Activated CD4-positive, alpha-beta T cell treated with anti-CD3 and anti-CD28 coated beads for 36 hours (primary cell): ENCODE measurements around the gene ZCCHC2. TPM values are rescaled to one million over a fixed set of nuclear protein-coding genes. Genes with fewer than 3 reads are reported as not detected.

Source experiments
- ATAC-seq: fragments of 200-7000 bp; cut with Tn5 transposase; one replicate; pipeline ENCODE4 v1.10.0; 2021; ENCODE audit warnings: mild to moderate bottlenecking, moderate library complexity
- CTCF ChIA-PET: fragments of 350-600 bp; sonication (Branson Sonifier 250); formaldehyde crosslinking; loops from one replicate; lab custom pipeline; 2021; ENCODE audit warnings: antibody characterized with exemption; lab: Charles Lee
- POLR2A ChIA-PET: fragments of 350-600 bp; sonication (Branson Sonifier 250); formaldehyde crosslinking; loops from one replicate; lab custom pipeline; 2021; ENCODE audit warnings: antibody characterized with exemption, inconsistent platforms; lab: Charles Lee
- DNase-seq: peaks from one replicate; pipeline ENCODE4 v3.0.0-alpha.2; 2020
- H3K27ac Mint-ChIP-seq: one replicate; pipeline ENCODE4 v1.8.0; 2021; ENCODE audit warnings: mixed read lengths
- H3K27me3 Mint-ChIP-seq: one replicate; pipeline ENCODE4 v1.8.0; 2021; ENCODE audit warnings: mixed read lengths
- H3K36me3 Mint-ChIP-seq: one replicate; pipeline ENCODE4 v1.8.0; 2021; ENCODE audit warnings: low read depth, mixed read lengths
- H3K4me1 Mint-ChIP-seq: one replicate; pipeline ENCODE4 v1.8.0; 2021; ENCODE audit warnings: mixed read lengths
- H3K4me3 Mint-ChIP-seq: one replicate; pipeline ENCODE4 v1.8.0; 2021; ENCODE audit warnings: mild to moderate bottlenecking, moderate library complexity, mixed read lengths
- H3K9me3 Mint-ChIP-seq: one replicate; pipeline ENCODE4 v1.8.0; 2021; ENCODE audit warnings: low read depth, mixed read lengths
- intact Hi-C, 2 experiments: fragments of 100-400 bp; cut with DNase I in 1 of 2; cut with micrococcal nuclease in 1 of 2; formaldehyde crosslinking; loops; one replicate each; pipeline versions ENCODE4 v1.14.2 to v1.15.1; 2022 to 2024; cut with DNase I, micrococcal nuclease
- total RNA-seq, 2 experiments: library from RNA; stranded (reverse); gene quantifications; one replicate each; pipeline ENCODE4 v1.2.3, GENCODE V29; 2021

The ZCCHC2 gene
- total RNA-seq, 2 experiments from 2014 or later: 26.1 to 40.1 TPM

- Mint-ChIP-seq H3K4me3 (no peak overlapping the region), H3K36me3 (peaks cover 29% of the 10 kb centered on the region), H3K9me3 (no peaks in the 10 kb centered on the region), H3K27me3 (no peaks in the 10 kb centered on the region), H3K4me1 (peaks cover 26% of the 10 kb centered on the region), H3K27ac (no peak overlapping the region)
- DNase-seq (no peak), ATAC-seq (no peak)
- CTCF ChIA-PET: interaction anchor here (0.5 to 1.5 kb wide), 5 partner anchors 10 to 174 kb away, joined by 3 to 5 read pairs (median 3); no protein-coding TSS in a partner anchor
- POLR2A ChIA-PET: no interaction called here
- intact Hi-C loops: no loop called here
Observed at GRCh38 chr18:62537946-62538345, 15.1 kb downstream of the ZCCHC2 start.

- ChIA-PET POLR2A (no interaction called here), CTCF (interaction anchor here (0.6 to 1.5 kb wide), 3 partner anchors 9 to 117 kb away, joined by 3 to 5 read pairs (median 4); no protein-coding TSS in a partner anchor)
Observed at GRCh38 chr18:62538881-62539280, 16.1 kb downstream of the ZCCHC2 start.

GRCh38 chr18:62539284-62540165 lies 16.7 kb downstream of the ZCCHC2 start:
- Mint-ChIP-seq H3K36me3 (peaks cover 43% of the 10 kb centered on the region), H3K4me3 (no peak overlapping the region), H3K4me1 (peaks cover 20% of the 10 kb centered on the region), H3K9me3 (no peaks in the 10 kb centered on the region), H3K27me3 (no peaks in the 10 kb centered on the region), H3K27ac (no peak overlapping the region)
- ChIA-PET POLR2A (no interaction called here), CTCF (interaction anchor here (0.5 to 1.5 kb wide), 5 partner anchors 8 to 477 kb away, joined by 3 to 5 read pairs (median 3); no protein-coding TSS in a partner anchor)
- DNase-seq (no peak), ATAC-seq (no peak)
- intact Hi-C loops: no loop called here

More at GRCh38 chr18:62538881-62539280, 16.1 kb downstream of the ZCCHC2 start:
- no peak for DNase-seq
- no peaks in the 10 kb centered on the region for H3K27me3 Mint-ChIP-seq
- H3K4me3 Mint-ChIP-seq: no peak overlapping the region
- no peak for ATAC-seq
- H3K36me3 Mint-ChIP-seq: peaks cover 37% of the 10 kb centered on the region
- peaks cover 26% of the 10 kb centered on the region for H3K4me1 Mint-ChIP-seq
- no peak overlapping the region for H3K27ac Mint-ChIP-seq
- intact Hi-C loops: no loop called here
- H3K9me3 Mint-ChIP-seq: no peaks in the 10 kb centered on the region

- no peaks in the 10 kb centered on the region for H3K9me3 Mint-ChIP-seq
- H3K27ac Mint-ChIP-seq: no peak overlapping the region
- DNase-seq (no peak), ATAC-seq (no peak)
- intact Hi-C loops: no loop called here
- H3K4me3 Mint-ChIP-seq: no peak overlapping the region
- H3K4me1 Mint-ChIP-seq: no peaks in the 10 kb centered on the region
- peaks cover 59% of the 10 kb centered on the region for H3K36me3 Mint-ChIP-seq
- ChIA-PET CTCF (no interaction called here), POLR2A (no interaction called here)
- H3K27me3 Mint-ChIP-seq: no peaks in the 10 kb centered on the region
Observed at GRCh38 chr18:62543021-62543420, 20.2 kb downstream of the ZCCHC2 start.

- Mint-ChIP-seq H3K4me1 (no peaks in the 10 kb centered on the region), H3K27ac (no peak overlapping the region), H3K36me3 (peaks cover 56% of the 10 kb centered on the region), H3K9me3 (no peaks in the 10 kb centered on the region), H3K4me3 (no peak overlapping the region), H3K27me3 (no peaks in the 10 kb centered on the region)
- ChIA-PET POLR2A (no interaction called here), CTCF (interaction anchor here (0.6 kb wide), 1 partner anchor 297 kb away, joined by 3 read pairs; no protein-coding TSS in a partner anchor)
- DNase-seq (no peak), ATAC-seq (no peak)
- intact Hi-C loops: no loop called here
Observed at GRCh38 chr18:62545098-62545497, 22.3 kb downstream of the ZCCHC2 start.

GRCh38 chr18:62549755-62550154 lies 26.9 kb downstream of the ZCCHC2 start:
- Mint-ChIP-seq H3K9me3 (no peaks in the 10 kb centered on the region), H3K27ac (no peak overlapping the region)
- no peak for DNase-seq

GRCh38 chr18:62550746-62551145 lies 27.9 kb downstream of the ZCCHC2 start:
- H3K9me3 Mint-ChIP-seq: no peaks in the 10 kb centered on the region
- no peak overlapping the region for H3K4me3 Mint-ChIP-seq
- intact Hi-C loops: no loop called here
- ChIA-PET POLR2A (no interaction called here), CTCF (interaction anchor here (1.1 kb wide), 2 partner anchors 12 to 13 kb away, joined by 3 to 4 read pairs; no protein-coding TSS in a partner anchor)
- H3K27me3 Mint-ChIP-seq: no peaks in the 10 kb centered on the region
- H3K4me1 Mint-ChIP-seq: peaks cover 24% of the 10 kb centered on the region
- ATAC-seq (no peak), DNase-seq (no peak)
- H3K27ac Mint-ChIP-seq: peak overlapping the region; percentile 16
- H3K36me3 Mint-ChIP-seq: peaks cover 58% of the 10 kb centered on the region

More at GRCh38 chr18:62549755-62550154, 26.9 kb downstream of the ZCCHC2 start:
- H3K36me3 Mint-ChIP-seq: peaks cover 57% of the 10 kb centered on the region
- no peaks in the 10 kb centered on the region for H3K27me3 Mint-ChIP-seq
- no peak overlapping the region for H3K4me3 Mint-ChIP-seq
- H3K4me1 Mint-ChIP-seq: peaks cover 18% of the 10 kb centered on the region
- intact Hi-C loops: no loop called here
- ChIA-PET CTCF (no interaction called here), POLR2A (no interaction called here)
- ATAC-seq: no peak

GRCh38 chr18:62551972-62552513 lies 29.2 kb downstream of the ZCCHC2 start:
- H3K27me3 Mint-ChIP-seq: no peaks in the 10 kb centered on the region
- intact Hi-C loops: no loop called here
- peaks cover 58% of the 10 kb centered on the region for H3K36me3 Mint-ChIP-seq
- no peak overlapping the region for H3K27ac Mint-ChIP-seq
- ATAC-seq (no peak), DNase-seq (no peak)
- H3K4me3 Mint-ChIP-seq: no peak overlapping the region
- H3K9me3 Mint-ChIP-seq: no peaks in the 10 kb centered on the region
- POLR2A ChIA-PET: interaction anchor here (0.5 to 0.8 kb wide), 2 partner anchors 46 to 811 kb away, joined by 3 read pairs; no protein-coding TSS in a partner anchor
- CTCF ChIA-PET: interaction anchor here (0.9 to 1.7 kb wide), 3 partner anchors 12 to 23 kb away, joined by 3 to 6 read pairs (median 3); no protein-coding TSS in a partner anchor
- peaks cover 27% of the 10 kb centered on the region for H3K4me1 Mint-ChIP-seq

GRCh38 chr18:62554061-62554815 lies 31.4 kb downstream of the ZCCHC2 start:
- CTCF ChIA-PET: no interaction called here
- intact Hi-C loops: no loop called here
- H3K27ac Mint-ChIP-seq: peak overlapping the region; percentile 5

GRCh38 chr18:62555135-62555534 lies 32.3 kb downstream of the ZCCHC2 start:
- peaks cover 72% of the 10 kb centered on the region for H3K36me3 Mint-ChIP-seq
- no peak overlapping the region for H3K4me3 Mint-ChIP-seq
- ATAC-seq: peak; percentile 87
- H3K4me1 Mint-ChIP-seq: peaks cover 29% of the 10 kb centered on the region
- DNase-seq: no peak
- no peaks in the 10 kb centered on the region for H3K27me3 Mint-ChIP-seq
- POLR2A ChIA-PET: no interaction called here
- intact Hi-C loops: no loop called here
- no peaks in the 10 kb centered on the region for H3K9me3 Mint-ChIP-seq
- no peak overlapping the region for H3K27ac Mint-ChIP-seq
- CTCF ChIA-PET: no interaction called here

More at GRCh38 chr18:62554061-62554815, 31.4 kb downstream of the ZCCHC2 start:
- DNase-seq (no peak), ATAC-seq (no peak)
- POLR2A ChIA-PET: no interaction called here
- Mint-ChIP-seq H3K36me3 (peaks cover 72% of the 10 kb centered on the region), H3K4me1 (peaks cover 29% of the 10 kb centered on the region), H3K4me3 (no peak overlapping the region), H3K27me3 (no peaks in the 10 kb centered on the region), H3K9me3 (no peaks in the 10 kb centered on the region)

- Mint-ChIP-seq H3K4me3 (no peak overlapping the region), H3K9me3 (no peaks in the 10 kb centered on the region), H3K4me1 (peaks cover 28% of the 10 kb centered on the region), H3K36me3 (peaks cover 68% of the 10 kb centered on the region), H3K27ac (no peak overlapping the region), H3K27me3 (no peaks in the 10 kb centered on the region)
- ChIA-PET POLR2A (no interaction called here), CTCF (interaction anchor here (0.7 to 2.1 kb wide), 6 partner anchors 15 to 138 kb away, joined by 3 to 5 read pairs (median 4); no protein-coding TSS in a partner anchor)
- intact Hi-C loops: no loop called here
- no peak for DNase-seq
- no peak for ATAC-seq
Observed at GRCh38 chr18:62556397-62556796, 33.6 kb downstream of the ZCCHC2 start.
